BE2C (cell line): ENCODE data around the gene PRKD1.

Source experiments
- DNase-seq: peaks from one replicate; pipeline ENCODE4 v3.0.0-alpha.2; 2020
- H3K27me3 ChIP-seq: fragments of 250-450 bp; sonication (Bioruptor Pico); 2 replicates; pipeline ENCODE4 v1.5.1; 2020; ENCODE audit warnings: mild to moderate bottlenecking
- H3K36me3 ChIP-seq: fragments of 250-450 bp; sonication (Bioruptor Pico); 2 replicates; pipeline ENCODE4 v1.5.1; 2020; ENCODE audit warnings: mild to moderate bottlenecking
- H3K4me1 ChIP-seq: fragments of 250-450 bp; sonication (Bioruptor Pico); 2 replicates; pipeline ENCODE4 v1.5.1; 2020
- H3K4me3 ChIP-seq: 2 replicates; pipeline ENCODE4 v1.5.1; 2011; ENCODE audit warnings: low read depth, low read length
- H3K9me3 ChIP-seq: fragments of 250-450 bp; sonication (Bioruptor Pico); 2 replicates; pipeline ENCODE4 v1.5.1; 2020
- TF ChIP-seq, protein P1 (sequence below): IDR thresholded peaks from 2 replicates; pipeline ENCODE4 v1.5.1; 2012; ENCODE audit warnings: mild to moderate bottlenecking, low read depth, low read length

Gene PRKD1

DNA sequence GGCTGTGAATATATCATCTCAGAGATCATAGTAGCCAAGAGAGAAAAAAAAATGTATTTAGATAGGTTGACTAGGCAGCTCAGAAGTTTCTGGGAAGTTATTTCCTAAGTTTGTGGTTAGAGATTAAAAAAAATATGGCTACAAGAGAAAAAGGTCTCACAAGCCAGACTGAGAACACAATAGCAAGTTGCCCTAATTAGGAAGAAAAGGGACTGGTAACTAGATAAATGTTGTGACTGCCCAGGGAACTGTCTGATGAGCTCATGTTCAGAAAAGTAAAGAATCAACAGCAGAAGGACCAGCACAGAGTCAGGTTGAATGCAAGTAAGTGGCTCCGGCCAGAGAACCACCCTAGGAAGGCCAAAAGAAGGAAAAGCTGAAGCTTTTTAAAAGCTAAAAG lies 256.6 kb downstream of the PRKD1 start:
- no peak overlapping the region for H3K4me3 ChIP-seq
- no peaks in the 10 kb centered on the region for H3K4me1 ChIP-seq
- TF ChIP-seq, protein P1, sequence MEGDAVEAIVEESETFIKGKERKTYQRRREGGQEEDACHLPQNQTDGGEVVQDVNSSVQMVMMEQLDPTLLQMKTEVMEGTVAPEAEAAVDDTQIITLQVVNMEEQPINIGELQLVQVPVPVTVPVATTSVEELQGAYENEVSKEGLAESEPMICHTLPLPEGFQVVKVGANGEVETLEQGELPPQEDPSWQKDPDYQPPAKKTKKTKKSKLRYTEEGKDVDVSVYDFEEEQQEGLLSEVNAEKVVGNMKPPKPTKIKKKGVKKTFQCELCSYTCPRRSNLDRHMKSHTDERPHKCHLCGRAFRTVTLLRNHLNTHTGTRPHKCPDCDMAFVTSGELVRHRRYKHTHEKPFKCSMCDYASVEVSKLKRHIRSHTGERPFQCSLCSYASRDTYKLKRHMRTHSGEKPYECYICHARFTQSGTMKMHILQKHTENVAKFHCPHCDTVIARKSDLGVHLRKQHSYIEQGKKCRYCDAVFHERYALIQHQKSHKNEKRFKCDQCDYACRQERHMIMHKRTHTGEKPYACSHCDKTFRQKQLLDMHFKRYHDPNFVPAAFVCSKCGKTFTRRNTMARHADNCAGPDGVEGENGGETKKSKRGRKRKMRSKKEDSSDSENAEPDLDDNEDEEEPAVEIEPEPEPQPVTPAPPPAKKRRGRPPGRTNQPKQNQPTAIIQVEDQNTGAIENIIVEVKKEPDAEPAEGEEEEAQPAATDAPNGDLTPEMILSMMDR, result no peak
- no peaks in the 10 kb centered on the region for H3K36me3 ChIP-seq
- no peaks in the 10 kb centered on the region for H3K27me3 ChIP-seq
- DNase-seq, result no peak
- no peaks in the 10 kb centered on the region for H3K9me3 ChIP-seq

DNA sequence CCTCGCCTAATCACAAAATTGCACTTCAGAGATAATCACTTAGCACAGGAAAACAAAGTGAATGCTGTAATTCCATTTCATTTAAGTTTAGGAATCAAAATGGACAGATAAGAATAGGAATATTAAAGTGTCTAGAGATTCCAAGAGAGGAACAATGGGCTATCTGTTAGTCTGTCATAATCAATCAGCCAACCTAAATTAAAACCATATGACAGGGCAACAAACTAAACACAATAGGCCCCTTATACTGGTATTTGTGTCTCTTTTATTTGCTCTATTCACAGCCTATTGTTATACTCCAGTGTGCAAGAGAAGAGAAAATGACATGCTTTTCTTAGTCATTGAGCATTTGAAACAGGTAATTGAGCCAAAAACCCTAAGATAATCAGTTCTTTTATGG lies 259.4 kb downstream of the PRKD1 start:
- Histone ChIP-seq H3K27me3 (no peaks in the 10 kb centered on the region), H3K9me3 (no peaks in the 10 kb centered on the region), H3K4me3 (no peak overlapping the region), H3K36me3 (no peaks in the 10 kb centered on the region), H3K4me1 (no peaks in the 10 kb centered on the region)
- TF ChIP-seq, protein P1, result no peak
- DNase-seq, result no peak

DNA sequence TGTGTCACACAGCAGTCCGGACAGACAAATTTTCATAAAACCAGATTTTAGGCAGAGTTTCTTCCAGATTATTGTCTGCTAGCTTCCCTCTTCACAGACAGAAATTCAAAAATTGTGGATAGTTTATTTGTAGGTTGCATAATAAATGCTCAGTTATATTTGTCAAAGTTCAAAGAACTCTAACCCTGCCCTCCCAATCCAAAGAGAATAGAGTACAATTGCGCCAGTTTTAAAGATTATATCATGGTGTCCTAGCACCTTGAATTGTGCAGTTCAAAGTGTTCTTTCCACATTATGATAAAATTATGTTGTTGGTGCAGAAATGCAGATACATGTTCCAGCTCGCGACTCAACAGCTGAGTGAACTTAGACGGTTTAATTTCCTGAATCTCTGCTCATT lies 263.1 kb downstream of the PRKD1 start:
- Histone ChIP-seq H3K4me1 (no peaks in the 10 kb centered on the region), H3K4me3 (no peak overlapping the region), H3K27me3 (no peaks in the 10 kb centered on the region), H3K9me3 (no peaks in the 10 kb centered on the region), H3K36me3 (no peaks in the 10 kb centered on the region)
- TF ChIP-seq, protein P1, result no peak
- no peak for DNase-seq

DNA sequence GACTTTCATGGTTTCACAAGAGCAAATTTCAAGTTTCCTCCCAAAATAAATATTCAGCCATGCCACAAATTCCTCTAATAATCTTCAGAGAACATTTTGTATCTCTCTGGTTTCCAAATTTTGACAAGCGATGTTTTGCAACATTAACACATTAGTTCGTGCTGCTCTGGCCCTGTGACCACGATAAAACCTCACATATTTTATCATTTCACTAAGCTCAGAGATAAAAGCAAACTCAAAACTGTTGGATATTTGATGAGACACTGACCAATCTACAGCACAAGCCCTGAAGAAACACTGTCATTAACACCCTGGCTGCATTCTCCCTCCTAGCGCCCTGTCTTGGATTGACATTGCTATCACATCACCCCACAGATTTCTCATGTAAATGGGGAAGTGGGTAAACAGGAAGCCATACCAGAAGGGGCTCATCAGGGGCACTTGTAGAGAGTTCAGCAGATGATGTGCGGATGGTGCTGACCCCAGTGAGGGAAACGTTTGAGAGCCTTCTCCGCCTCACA lies 264.3 kb downstream of the PRKD1 start:
- no peak overlapping the region for H3K4me3 ChIP-seq
- no peak for DNase-seq

DNA sequence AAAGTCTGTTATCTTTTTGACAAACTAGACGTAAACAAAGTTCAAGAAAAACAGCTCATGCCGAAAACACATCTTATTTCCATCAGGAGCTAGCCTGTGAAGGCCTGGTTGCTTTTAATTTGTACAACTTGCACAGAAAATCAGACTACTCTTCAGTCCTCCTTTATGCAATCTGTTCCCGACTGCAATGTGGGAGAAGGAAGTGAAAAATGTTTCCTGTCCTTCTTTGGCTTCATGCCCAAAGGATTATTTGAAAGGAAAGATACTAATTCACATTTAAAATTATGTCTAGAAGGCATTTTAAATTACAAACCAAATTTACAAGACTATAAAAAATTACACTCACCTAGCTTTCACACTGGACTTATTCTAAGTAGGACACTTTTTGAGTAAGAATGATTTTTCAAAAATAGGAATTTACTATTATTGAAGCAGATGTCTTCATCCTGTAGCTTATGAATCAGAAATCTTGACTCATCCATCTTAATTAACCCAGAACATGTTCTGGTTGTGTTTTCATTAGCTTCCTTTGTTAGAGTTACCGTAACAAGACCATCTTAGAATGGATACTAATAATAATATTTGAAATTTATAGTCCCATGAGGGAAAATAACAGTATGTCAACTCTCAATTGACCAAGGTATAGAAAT lies 272.6 kb downstream of the PRKD1 start:
- Histone ChIP-seq H3K27me3 (no peaks in the 10 kb centered on the region), H3K4me1 (no peaks in the 10 kb centered on the region), H3K36me3 (no peaks in the 10 kb centered on the region), H3K4me3 (no peak overlapping the region), H3K9me3 (no peaks in the 10 kb centered on the region)
- TF ChIP-seq, protein P1, result no peak
- no peak for DNase-seq

More for the DNA sequence above, 264.3 kb downstream of the PRKD1 start:
- no peaks in the 10 kb centered on the region for H3K9me3 ChIP-seq
- H3K36me3 ChIP-seq, result no peaks in the 10 kb centered on the region
- H3K4me1 ChIP-seq, result no peaks in the 10 kb centered on the region
- TF ChIP-seq, protein P1, result no peak
- no peaks in the 10 kb centered on the region for H3K27me3 ChIP-seq

DNA sequence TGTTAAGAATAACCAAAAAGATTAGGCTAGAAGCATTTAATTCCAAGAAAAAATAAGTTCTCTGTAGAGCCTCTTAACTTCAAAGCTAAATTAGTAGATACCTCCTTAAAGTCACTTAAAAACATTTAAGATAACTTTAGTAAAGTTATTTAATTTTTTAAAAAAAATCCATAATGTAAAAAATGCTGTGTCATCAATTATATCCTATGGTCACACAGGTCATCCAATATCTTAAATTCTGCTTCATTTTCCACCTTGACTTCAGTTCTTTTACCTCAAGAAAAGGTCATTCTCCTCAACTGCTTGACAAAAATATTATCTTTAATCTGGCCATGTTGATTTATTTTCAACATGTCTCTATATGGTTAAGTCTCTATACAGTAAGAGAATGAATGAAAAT lies 274.3 kb downstream of the PRKD1 start:
- no peaks in the 10 kb centered on the region for H3K27me3 ChIP-seq
- DNase-seq, result no peak
- TF ChIP-seq, protein P1, result no peak

More for the DNA sequence above, 274.3 kb downstream of the PRKD1 start:
- no peaks in the 10 kb centered on the region for H3K36me3 ChIP-seq
- no peaks in the 10 kb centered on the region for H3K4me1 ChIP-seq
- H3K4me3 ChIP-seq, result no peak overlapping the region
- no peaks in the 10 kb centered on the region for H3K9me3 ChIP-seq
